NCI-H82 (cell line): ENCODE measurements around the gene PRELID3B.
A peak's percentile ranks its signal among the peaks of the same experiment; 100 is the strongest.
"Not testable (repeated sequence)": the region's sequence is repeated elsewhere in the genome, so short reads cannot be mapped to it uniquely, and the experiment has no call there.

Experiments
- DNase-seq: peaks from one replicate; lab custom pipeline; 2025; lab: John Stamatoyannopoulos, UW

PRELID3B gene

GRCh38 chr20:59048681-59049030 lies 6.1 kb upstream of the PRELID3B start:
- no peak for DNase-seq

- no peak for DNase-seq
Observed at GRCh38 chr20:59047938-59048680, 5.5 kb upstream of the PRELID3B start.

GRCh38 chr20:59046862-59047261 lies 4.3 kb upstream of the PRELID3B start:
- no peak for DNase-seq

- DNase-seq, result no peak
Observed at GRCh38 chr20:59044796-59045195, 2.2 kb upstream of the PRELID3B start.

- DNase-seq, result no peak
Observed at GRCh38 chr20:59044295-59044694, 1.7 kb upstream of the PRELID3B start.

GRCh38 chr20:59043698-59044097 lies 1.1 kb upstream of the PRELID3B start:
- no peak for DNase-seq

GRCh38 chr20:59042796-59043631 lies 428 bp upstream of the PRELID3B start:
- DNase-seq, result peak; percentile 96

- not testable (repeated sequence) for DNase-seq
Observed at GRCh38 chr20:59041487-59041886, 1.1 kb downstream of the PRELID3B start.

- no peak for DNase-seq
Observed at GRCh38 chr20:59040667-59041066, 1.9 kb downstream of the PRELID3B start.

- no peak for DNase-seq
Observed at GRCh38 chr20:59039233-59039632, 3.4 kb downstream of the PRELID3B start.

- DNase-seq, result no peak
Observed at GRCh38 chr20:59037386-59037785, 5.2 kb downstream of the PRELID3B start.

GRCh38 chr20:59035381-59035780 lies 7.2 kb downstream of the PRELID3B start:
- no peak for DNase-seq

- no peak for DNase-seq
Observed at GRCh38 chr20:59033616-59034165, 8.9 kb downstream of the PRELID3B start.

GRCh38 chr20:59033093-59033492 lies 9.5 kb downstream of the PRELID3B start:
- DNase-seq, result no peak

- DNase-seq, result peak; percentile 88
Observed at GRCh38 chr20:59032713-59033059, 9.9 kb downstream of the PRELID3B start.

GRCh38 chr20:59032023-59032712 lies 10.4 kb downstream of the PRELID3B start, which contains the start of gene ATP5F1E:
Gene ATP5F1E, minus strand, starts transcription at chr20:59032335. Its CDS starts 84 bp downstream, at chr20:59032251.
- DNase-seq, result peak; percentile 99

- DNase-seq, result peak; percentile 64
Observed at GRCh38 chr20:59031564-59032022, 11.0 kb downstream of the PRELID3B start.

- no peak for DNase-seq
Observed at GRCh38 chr20:59030911-59031563, 11.5 kb downstream of the PRELID3B start.

GRCh38 chr20:59028812-59029211 lies 13.8 kb downstream of the PRELID3B start:
- DNase-seq, result no peak

- DNase-seq, result no peak
Observed at GRCh38 chr20:59027741-59028320, 14.8 kb downstream of the PRELID3B start.
